B cell (primary cell): Measurements from ENCODE around the gene BRICD5. TPM values are rescaled to one million over a fixed set of nuclear protein-coding genes. Genes with fewer than 3 reads are reported as not detected.

Experiments used
- ATAC-seq: fragments of 200-7000 bp; cut with Tn5 transposase; one replicate; pipeline ENCODE4 v1.10.0; 2021; ENCODE audit warnings: low read depth, mild to moderate bottlenecking, moderate number of reproducible peaks, moderate library complexity
- CTCF ChIA-PET: fragments of 350-600 bp; sonication (Branson Sonifier 250); formaldehyde crosslinking; loops from one replicate; lab custom pipeline; 2021; ENCODE audit warnings: antibody characterized with exemption, inconsistent platforms; lab: Charles Lee
- POLR2A ChIA-PET: fragments of 350-600 bp; sonication (Branson Sonifier 250); formaldehyde crosslinking; loops from one replicate; lab custom pipeline; 2021; ENCODE audit warnings: antibody characterized with exemption; lab: Charles Lee
- DNase-seq: peaks from one replicate; pipeline ENCODE4 v3.0.0; 2013
- H2AFZ ChIP-seq: 2 replicates; pipeline ENCODE4 v1.6.1; 2012; ENCODE audit warnings: mild to moderate bottlenecking, low read depth, low read length; ENCODE audit not compliant: insufficient read depth, poor library complexity, severe bottlenecking
- H3K27ac ChIP-seq, 2 donors: 1 replicate in 1 of 2; 2 replicates in 1 of 2; pipeline ENCODE4 v1.5.1; 2012 to 2013; ENCODE audit warnings: low read length in 2 of 2, mild to moderate bottlenecking in 2 of 2, moderate library complexity in 1 of 2
- H3K27me3 ChIP-seq, 4 experiments: fragments of 200-600 bp in 1 of 4; sonication (generic) in 1 of 4; replicated peaks in 1 of 4; 1 replicate in 2 of 4; 2 replicates in 2 of 4; pipeline versions ENCODE4 v1.6.1 to v1.7.0; 2013 to 2016; ENCODE audit warnings: low read length in 3 of 4, mild to moderate bottlenecking in 2 of 4, mixed read lengths in 1 of 4, moderate library complexity in 1 of 4; ENCODE audit not compliant: insufficient read depth in 4 of 4, control insufficient read depth in 3 of 4; ENCODE audit errors: control extremely low read depth in 1 of 4
- H3K36me3 ChIP-seq, 2 experiments: replicated peaks in 1 of 2; 1 replicate in 1 of 2; 2 replicates in 1 of 2; pipeline versions ENCODE4 v1.6.1 to v1.7.1; 2013; ENCODE audit warnings: low read length in 1 of 2; ENCODE audit not compliant: insufficient read depth in 2 of 2, control insufficient read depth in 1 of 2; ENCODE audit errors: control extremely low read depth in 1 of 2, extremely low read depth in 1 of 2
- H3K4me1 ChIP-seq, 2 donors: fragments of 200-600 bp in 1 of 2; sonication (generic) in 1 of 2; 1 replicate in 1 of 2; 2 replicates in 1 of 2; pipeline versions ENCODE4 v1.5.1 to v1.6.1; 2013 to 2017; ENCODE audit warnings: low read length in 2 of 2; ENCODE audit not compliant: control insufficient read depth in 2 of 2, insufficient read depth in 2 of 2
- H3K4me2 ChIP-seq: replicated peaks from 2 replicates; pipeline ENCODE3; 2012; ENCODE audit warnings: mild to moderate bottlenecking, low read depth, low read length; ENCODE audit not compliant: poor library complexity, severe bottlenecking
- H3K4me3 ChIP-seq, 5 experiments: fragments of 200-600 bp in 1 of 5; sonication (generic) in 1 of 5; 1 replicate in 3 of 5; 2 replicates in 2 of 5; pipeline versions ENCODE4 v1.5.1 to v1.7.0; 2011 to 2016; ENCODE audit warnings: low read length in 4 of 5, mild to moderate bottlenecking in 4 of 5, low read depth in 2 of 5, control low read depth in 1 of 5, moderate library complexity in 1 of 5; ENCODE audit not compliant: insufficient read depth in 1 of 5; ENCODE audit errors: control extremely low read depth in 1 of 5, extremely low read depth in 1 of 5
- H3K79me2 ChIP-seq: fragments of 200-600 bp; sonication (generic); one replicate; pipeline ENCODE4 v1.6.0; 2016; ENCODE audit warnings: low read length; ENCODE audit not compliant: control insufficient read depth, insufficient read depth
- H3K9ac ChIP-seq: fragments of 200-600 bp; sonication (generic); 2 replicates; pipeline ENCODE4 v1.6.1; 2017; ENCODE audit warnings: mild to moderate bottlenecking, low read length, moderate library complexity
- H3K9me3 ChIP-seq, 3 donors: one replicate each; pipeline versions ENCODE4 v1.6.1 to v1.7.1; 2013; ENCODE audit warnings: low read length in 2 of 3; ENCODE audit not compliant: control insufficient read depth in 2 of 3, insufficient read depth in 1 of 3; ENCODE audit errors: control extremely low read depth in 1 of 3
- H4K20me1 ChIP-seq: 2 replicates; pipeline ENCODE4 v1.6.0; 2012; ENCODE audit warnings: mild to moderate bottlenecking, low read length; ENCODE audit not compliant: insufficient read depth, control insufficient read depth, poor library complexity, severe bottlenecking
- H3K27ac Mint-ChIP-seq: one replicate; pipeline ENCODE4 v1.8.0; 2021; ENCODE audit warnings: mixed read lengths
- H3K27me3 Mint-ChIP-seq: one replicate; pipeline ENCODE4 v1.8.0; 2021; ENCODE audit warnings: mixed read lengths
- H3K4me1 Mint-ChIP-seq: one replicate; pipeline ENCODE4 v1.8.0; 2021; ENCODE audit warnings: mixed read lengths
- H3K4me3 Mint-ChIP-seq: one replicate; pipeline ENCODE4 v1.8.0; 2021; ENCODE audit warnings: mixed read lengths
- H3K9me3 Mint-ChIP-seq: one replicate; pipeline ENCODE4 v1.8.0; 2022; ENCODE audit warnings: mixed read lengths; ENCODE audit not compliant: insufficient read depth
- EZH2 ChIP-seq: IDR thresholded peaks from 2 replicates; pipeline ENCODE4 v1.6.1; 2012; ENCODE audit warnings: borderline replicate concordance, low read depth, mild to moderate bottlenecking, moderate library complexity, low read length; ENCODE audit not compliant: insufficient read depth, poor library complexity, severe bottlenecking
- WGBS: methylation state at CpG from one replicate; pipeline ENCODE4 v1.1.5; 2013; ENCODE audit warnings: missing lambda C conversion rate; ENCODE audit not compliant: insufficient coverage; 5-methylcytosine and 5-hydroxymethylcytosine counted together
- intact Hi-C: fragments of 100-400 bp; cut with micrococcal nuclease; formaldehyde crosslinking; loops from one replicate; pipeline ENCODE4 v1.10.0; 2022
- polyA plus RNA-seq: library from polyadenylated mRNA; depleted of rRNA; stranded (reverse); fragments of >200 nt; gene quantifications from 2 replicates; pipeline ENCODE4 v1.2.3, GENCODE V29; 2012
- total RNA-seq, 2 donors: library from RNA; stranded (reverse); fragments of 120-200 nt in 1 of 2; gene quantifications; 1 replicate in 1 of 2; 2 replicates in 1 of 2; pipeline versions ENCODE4 v1.2.3 to v1.2.4, GENCODE V29; 2013 to 2022
- TF ChIP-seq, protein P1 (sequence below): fragments of 200-600 bp; IDR thresholded peaks from one replicate; pipeline ENCODE4 v1.8.0; 2022; ENCODE audit warnings: antibody characterized with exemption, mild to moderate bottlenecking

BRICD5 gene
- total and polyA plus RNA-seq, 2 donors (not counting 1 experiment from before 2014, with no cell fraction given), result 11.9 to 18.3 TPM

- H3K4me1 ChIP-seq, result no peaks in the 10 kb centered on the region
- WGBS, result 99% methylated on average over 25 of the region's 28 CpGs
- peaks cover 29% of the 10 kb centered on the region for H3K79me2 ChIP-seq
- no peak overlapping the region for H3K27ac ChIP-seq
- no peak overlapping the region for H3K4me3 ChIP-seq
- ChIA-PET CTCF (no interaction called here), POLR2A (no interaction called here)
- H3K9ac ChIP-seq, result no peak overlapping the region
- Mint-ChIP-seq H3K27me3 (no peaks in the 10 kb centered on the region), H3K4me1 (no peaks in the 10 kb centered on the region), H3K27ac (no peak overlapping the region), H3K9me3 (no peaks in the 10 kb centered on the region), H3K4me3 (no peak overlapping the region)
- H3K36me3 ChIP-seq, result peaks cover 0 to 40% of the 10 kb centered on the region in 2 experiments
- H4K20me1 ChIP-seq, result peaks cover 5% of the 10 kb centered on the region
- intact Hi-C loops, result no loop called here
- H2AFZ ChIP-seq, result no peak overlapping the region
- TF ChIP-seq, protein P1, sequence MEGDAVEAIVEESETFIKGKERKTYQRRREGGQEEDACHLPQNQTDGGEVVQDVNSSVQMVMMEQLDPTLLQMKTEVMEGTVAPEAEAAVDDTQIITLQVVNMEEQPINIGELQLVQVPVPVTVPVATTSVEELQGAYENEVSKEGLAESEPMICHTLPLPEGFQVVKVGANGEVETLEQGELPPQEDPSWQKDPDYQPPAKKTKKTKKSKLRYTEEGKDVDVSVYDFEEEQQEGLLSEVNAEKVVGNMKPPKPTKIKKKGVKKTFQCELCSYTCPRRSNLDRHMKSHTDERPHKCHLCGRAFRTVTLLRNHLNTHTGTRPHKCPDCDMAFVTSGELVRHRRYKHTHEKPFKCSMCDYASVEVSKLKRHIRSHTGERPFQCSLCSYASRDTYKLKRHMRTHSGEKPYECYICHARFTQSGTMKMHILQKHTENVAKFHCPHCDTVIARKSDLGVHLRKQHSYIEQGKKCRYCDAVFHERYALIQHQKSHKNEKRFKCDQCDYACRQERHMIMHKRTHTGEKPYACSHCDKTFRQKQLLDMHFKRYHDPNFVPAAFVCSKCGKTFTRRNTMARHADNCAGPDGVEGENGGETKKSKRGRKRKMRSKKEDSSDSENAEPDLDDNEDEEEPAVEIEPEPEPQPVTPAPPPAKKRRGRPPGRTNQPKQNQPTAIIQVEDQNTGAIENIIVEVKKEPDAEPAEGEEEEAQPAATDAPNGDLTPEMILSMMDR, result no peak
- TF ChIP-seq EZH2, result no peak
- H3K9me3 ChIP-seq, result no peaks in the 10 kb centered on the region
- ATAC-seq (no peak), DNase-seq (no peak)
- H3K27me3 ChIP-seq, result no peaks in the 10 kb centered on the region
- H3K4me2 ChIP-seq, result no peak overlapping the region
Observed at GRCh38 chr16:2171601-2172178, 39.0 kb downstream of the BRICD5 start.

DNA sequence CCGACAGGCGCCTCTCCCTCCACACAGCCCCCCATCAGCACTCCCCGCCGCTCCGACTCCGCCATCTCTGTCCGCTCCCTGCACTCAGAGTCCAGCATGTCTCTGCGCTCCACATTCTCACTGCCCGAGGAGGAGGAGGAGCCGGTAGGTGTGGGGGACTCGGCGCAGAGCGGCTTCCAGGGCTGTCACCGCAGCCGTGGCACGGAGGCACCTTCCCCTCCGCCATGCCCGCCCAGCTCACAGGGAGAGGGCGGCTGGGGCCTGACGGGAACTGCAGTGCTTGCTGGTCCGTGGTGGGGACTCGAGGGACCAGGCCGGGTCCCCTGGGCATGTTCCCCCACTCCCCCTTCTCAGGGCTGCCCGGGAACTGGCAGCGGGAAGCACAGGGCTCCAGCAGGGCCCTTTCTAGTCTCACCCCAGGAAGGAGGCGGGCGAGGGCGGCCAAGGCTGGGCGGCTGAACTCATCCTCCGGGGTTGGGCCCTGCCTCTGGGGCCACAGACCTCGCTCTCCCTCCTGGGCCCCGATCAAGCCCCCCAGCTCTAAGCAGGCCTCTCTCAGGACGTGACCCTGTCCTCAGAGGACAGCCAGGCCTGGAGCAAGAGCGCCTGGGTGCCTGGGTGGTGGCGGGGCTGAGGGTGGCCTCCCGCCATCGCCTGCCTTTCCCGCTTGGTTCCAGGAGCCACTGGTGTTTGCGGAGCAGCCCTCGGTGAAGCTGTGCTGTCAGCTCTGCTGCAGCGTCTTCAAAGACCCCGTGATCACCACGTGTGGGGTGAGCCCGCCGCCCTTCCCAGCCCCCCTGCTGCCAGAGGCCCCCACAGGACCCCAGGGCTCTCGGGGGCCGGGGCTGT, 39.9 kb downstream of the BRICD5 start:
- Histone ChIP-seq H3K36me3 (peaks cover 0 to 42% of the 10 kb centered on the region in 2 experiments), H3K4me2 (no peak overlapping the region), H3K27me3 (no peaks in the 10 kb centered on the region), H3K4me1 (no peaks in the 10 kb centered on the region), H3K27ac (no peak overlapping the region), H3K4me3 (no peak overlapping the region), H4K20me1 (peaks cover 10% of the 10 kb centered on the region), H3K79me2 (peaks cover 38% of the 10 kb centered on the region), H3K9ac (no peak overlapping the region), H2AFZ (no peak overlapping the region), H3K9me3 (no peaks in the 10 kb centered on the region)
- no peaks in the 10 kb centered on the region for H3K4me1 Mint-ChIP-seq
- no peaks in the 10 kb centered on the region for H3K27me3 Mint-ChIP-seq
- TF ChIP-seq EZH2, result no peak
- TF ChIP-seq, protein P1, result no peak
- DNase-seq (no peak), ATAC-seq (no peak)
- ChIA-PET CTCF (interaction anchor here (0.6 kb wide), 1 partner anchor 215 kb away, joined by 3 read pairs; no protein-coding TSS in a partner anchor), POLR2A (no interaction called here)
- 89% methylated on average over 41 of the region's 47 CpGs for WGBS
- intact Hi-C loops, result no loop called here
- no peak overlapping the region for H3K27ac Mint-ChIP-seq
- H3K9me3 Mint-ChIP-seq, result no peaks in the 10 kb centered on the region
- no peak overlapping the region for H3K4me3 Mint-ChIP-seq
